ENCODE results near the gene CDK2. TPM values are rescaled to one million over a fixed set of nuclear protein-coding genes. Genes with fewer than 3 reads are reported as not detected.

The CDK2 gene
- total RNA-seq, 1 donor from 2014 or later, result 9.1 TPM

- no peak for DNase-seq (ENCODE audit: low spot score)
- intact Hi-C loops (cut with DNase I), result no loop called here
These were observed 31.9 kb upstream of the CDK2 start for GRCh38 chr12:55934773-55935172.

DNA sequence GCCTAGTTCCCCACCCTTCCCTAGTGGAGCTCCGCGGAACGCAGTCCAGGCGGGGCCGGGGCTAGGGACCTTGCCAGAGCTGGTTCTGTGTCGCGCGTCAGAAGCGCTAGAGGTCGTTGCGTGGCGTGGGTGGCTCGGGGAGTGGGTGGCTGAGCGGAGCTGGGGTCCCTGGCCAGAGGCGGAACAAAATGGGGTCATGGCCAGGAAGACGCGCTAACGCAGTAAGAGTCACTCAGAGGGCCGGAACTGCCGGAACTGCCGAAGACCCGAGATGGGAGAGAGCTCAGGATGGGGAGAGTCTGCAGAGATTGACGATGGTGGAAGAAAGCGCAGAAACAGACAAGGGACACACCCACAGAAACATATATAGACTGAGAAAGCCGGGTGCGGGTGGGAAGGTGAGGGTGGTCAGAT lies 30.9 kb upstream of the CDK2 start:
- intact Hi-C loops (cut with DNase I), result no loop called here
- DNase-seq (ENCODE audit: low spot score), result peak; percentile 78

- intact Hi-C loops (cut with DNase I), result no loop called here
- DNase-seq (ENCODE audit: low spot score), result no peak
These were observed 28.6 kb upstream of the CDK2 start for GRCh38 chr12:55937981-55938380.

DNA sequence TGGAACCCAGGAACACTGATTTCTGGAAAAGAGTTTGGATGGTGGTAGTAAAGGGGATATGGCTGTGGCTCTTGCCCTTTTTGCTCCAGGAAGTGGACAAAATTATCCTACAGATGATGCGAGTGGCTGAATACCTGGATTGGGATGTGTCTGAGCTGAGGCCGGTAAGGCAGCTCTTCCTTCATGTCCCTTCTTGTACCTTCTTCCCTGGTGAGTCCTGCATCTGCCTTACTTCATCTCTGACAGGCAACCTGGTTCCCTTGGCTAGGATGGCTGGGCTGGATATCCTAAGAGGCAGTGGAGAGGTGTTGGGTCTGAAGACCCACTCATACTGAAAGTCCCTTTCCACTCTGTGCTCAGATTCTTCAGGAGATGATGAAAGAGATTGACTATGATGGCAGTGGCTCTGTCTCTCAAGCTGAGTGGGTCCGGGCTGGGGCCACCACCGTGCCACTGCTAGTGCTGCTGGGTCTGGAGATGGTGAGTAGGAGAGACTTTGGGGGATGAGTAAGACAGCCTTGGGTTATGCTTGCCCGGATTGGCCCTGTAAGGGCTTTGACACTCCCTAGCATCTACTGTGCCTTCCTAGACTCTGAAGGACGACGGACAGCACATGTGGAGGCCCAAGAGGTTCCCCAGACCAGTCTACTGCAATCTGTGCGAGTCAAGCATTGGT lies 27.7 kb upstream of the CDK2 start:
- intact Hi-C loops (cut with DNase I), result no loop called here
- no peak for DNase-seq (ENCODE audit: low spot score)

DNA sequence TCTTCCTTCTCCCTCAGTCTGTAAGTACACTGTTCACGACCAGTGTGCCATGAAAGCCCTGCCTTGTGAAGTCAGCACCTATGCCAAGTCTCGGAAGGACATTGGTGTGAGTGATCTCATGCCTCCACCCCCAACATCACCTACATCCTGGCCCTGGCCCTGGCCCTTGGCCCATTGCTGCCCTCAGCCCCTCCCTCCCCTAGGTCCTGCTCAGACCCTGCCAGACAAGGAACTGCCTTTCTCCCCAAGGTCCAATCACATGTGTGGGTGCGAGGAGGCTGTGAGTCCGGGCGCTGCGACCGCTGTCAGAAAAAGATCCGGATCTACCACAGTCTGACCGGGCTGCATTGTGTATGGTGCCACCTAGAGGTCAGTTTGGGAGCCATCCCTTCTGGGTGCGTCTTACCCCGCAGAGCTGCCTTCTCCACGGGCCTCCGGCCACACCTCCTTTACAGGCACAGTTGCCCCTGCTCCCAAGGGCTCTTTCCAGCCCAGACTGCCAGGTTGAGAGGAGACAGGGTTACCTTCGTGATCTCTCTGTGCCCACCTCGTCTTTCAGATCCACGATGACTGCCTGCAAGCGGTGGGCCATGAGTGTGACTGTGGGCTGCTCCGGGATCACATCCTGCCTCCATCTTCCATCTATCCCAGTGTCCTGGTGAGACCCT lies 26.4 kb upstream of the CDK2 start:
- intact Hi-C loops (cut with DNase I), result loop anchor here (2.0 kb wide), 1 partner anchor 201 kb away; no protein-coding TSS in a partner anchor
- peak; percentile 91 for DNase-seq (ENCODE audit: low spot score)

DNA sequence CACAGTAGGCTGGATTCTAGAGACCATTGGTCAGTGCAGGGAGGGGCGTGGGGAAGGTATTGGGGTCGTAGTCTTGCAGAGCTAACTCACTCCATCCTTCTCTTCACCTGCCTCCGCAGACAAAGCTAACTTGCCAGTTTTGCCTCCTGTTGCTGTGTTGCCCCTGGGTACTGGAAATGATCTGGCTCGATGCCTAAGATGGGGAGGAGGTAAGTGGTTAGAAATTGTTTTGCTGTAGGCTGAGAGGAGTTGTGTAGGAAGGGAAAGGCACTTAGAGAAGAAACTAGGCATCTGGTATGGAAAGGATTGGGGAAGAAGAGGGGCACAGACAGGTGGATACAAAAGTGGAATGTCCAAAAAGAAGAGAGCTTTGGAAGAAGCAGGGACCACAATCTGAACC lies 24.6 kb upstream of the CDK2 start:
- intact Hi-C loops (cut with DNase I), result no loop called here
- DNase-seq (ENCODE audit: low spot score), result no peak

DNA sequence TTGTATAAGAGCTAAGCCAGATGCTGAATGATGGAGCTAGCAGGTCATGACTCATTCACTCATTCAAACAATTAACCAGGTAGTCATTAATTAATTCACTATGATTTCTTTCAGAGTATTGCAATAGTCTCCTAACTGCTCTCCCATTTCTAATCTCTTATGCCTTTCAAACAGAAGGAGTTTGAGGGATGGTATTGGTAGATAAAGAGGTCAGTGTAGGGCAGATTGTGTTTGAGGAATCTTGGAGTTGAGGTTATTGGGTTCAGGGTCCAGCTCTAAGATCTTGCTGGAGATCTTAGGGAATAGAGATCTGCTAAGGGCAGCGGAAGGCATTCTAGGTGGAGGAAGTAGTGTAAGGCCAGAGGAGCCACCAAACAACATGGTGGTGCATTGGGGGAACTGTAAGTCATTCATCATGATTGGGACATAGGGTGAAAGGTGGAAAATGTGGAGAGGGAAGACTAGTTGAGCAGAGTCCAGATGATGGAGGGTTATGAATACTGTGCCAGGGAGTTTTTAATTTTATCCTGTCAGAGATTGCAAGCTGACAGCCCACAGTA lies 24.0 kb upstream of the CDK2 start:
- no peak for DNase-seq (ENCODE audit: low spot score)
- intact Hi-C loops (cut with DNase I), result no loop called here

DNA sequence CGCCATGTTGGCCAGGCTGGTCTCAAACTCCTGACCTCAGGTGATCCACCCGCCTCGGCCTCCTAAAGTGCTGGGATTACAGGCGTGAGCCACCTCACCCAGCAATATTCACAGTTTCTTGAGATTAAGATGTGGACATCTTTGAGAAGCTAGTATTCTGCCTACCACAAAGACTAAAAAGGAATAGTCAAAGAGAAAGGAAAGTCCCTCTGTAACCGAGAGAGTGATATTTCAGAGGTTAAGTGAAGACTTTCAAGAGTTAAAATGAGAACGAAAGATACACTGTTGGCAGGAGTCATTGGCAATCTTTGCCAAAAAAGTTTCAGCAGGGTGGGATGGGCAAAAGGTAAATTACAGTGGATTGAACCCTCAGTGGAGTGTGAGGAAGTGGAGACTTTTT lies 20.1 kb upstream of the CDK2 start:
- no peak for DNase-seq (ENCODE audit: low spot score)
- intact Hi-C loops (cut with DNase I), result no loop called here

DNA sequence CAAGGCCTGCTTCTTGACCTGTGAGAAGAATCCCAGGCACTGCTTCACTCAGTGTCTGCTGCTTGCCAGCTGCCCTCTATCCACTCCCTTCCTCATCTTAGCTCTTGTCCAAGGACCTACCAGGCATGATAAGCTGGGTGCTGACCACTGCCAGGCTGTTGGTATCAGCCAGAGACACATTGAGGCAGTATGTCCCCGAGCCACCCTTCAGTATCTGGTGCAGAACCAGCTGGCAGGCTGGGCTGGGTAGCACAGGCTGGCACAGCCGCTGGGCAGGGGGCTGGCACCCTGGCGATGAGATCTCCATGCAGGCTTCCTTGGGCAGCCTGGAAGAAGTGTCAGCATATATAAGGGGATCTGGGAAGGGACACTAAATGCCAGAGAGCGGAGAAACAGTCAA lies 11.3 kb upstream of the CDK2 start:
- no peak for DNase-seq (ENCODE audit: low spot score)
- intact Hi-C loops (cut with DNase I), result no loop called here

DNA sequence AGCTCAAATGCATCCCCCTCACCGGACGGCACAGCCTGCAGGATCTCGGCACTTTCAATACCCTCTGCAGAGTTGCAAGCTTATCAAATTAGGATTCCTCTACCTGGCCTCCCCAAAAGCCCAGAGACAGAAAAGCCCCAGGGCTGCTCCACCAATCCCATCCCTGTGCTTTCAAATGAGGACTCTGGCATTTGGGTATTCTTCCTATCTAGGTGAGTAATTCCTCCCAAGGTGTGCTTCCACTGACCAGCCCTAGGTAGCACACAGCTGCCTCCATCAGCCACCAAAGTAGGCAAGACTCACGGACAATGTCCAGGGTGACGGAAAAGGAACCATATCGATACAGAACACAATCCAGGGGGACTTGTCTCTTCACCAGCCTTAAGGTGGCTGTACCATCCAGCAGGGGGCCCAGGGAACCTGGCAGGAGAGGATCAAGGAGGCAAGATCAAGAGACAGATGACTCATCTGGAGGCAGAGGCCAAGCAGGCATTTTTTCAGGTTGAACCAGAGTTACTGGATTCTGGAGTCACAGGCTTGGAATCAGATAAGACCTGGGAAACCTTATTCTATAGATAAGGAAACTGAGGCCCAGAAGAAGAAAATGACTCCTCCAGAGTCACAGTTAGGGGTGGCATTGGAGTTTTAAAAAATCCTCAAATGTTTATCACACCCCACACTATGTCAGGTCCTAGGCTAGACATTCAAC lies 10.7 kb upstream of the CDK2 start:
- no peak for DNase-seq (ENCODE audit: low spot score)
- intact Hi-C loops (cut with DNase I), result no loop called here

DNA sequence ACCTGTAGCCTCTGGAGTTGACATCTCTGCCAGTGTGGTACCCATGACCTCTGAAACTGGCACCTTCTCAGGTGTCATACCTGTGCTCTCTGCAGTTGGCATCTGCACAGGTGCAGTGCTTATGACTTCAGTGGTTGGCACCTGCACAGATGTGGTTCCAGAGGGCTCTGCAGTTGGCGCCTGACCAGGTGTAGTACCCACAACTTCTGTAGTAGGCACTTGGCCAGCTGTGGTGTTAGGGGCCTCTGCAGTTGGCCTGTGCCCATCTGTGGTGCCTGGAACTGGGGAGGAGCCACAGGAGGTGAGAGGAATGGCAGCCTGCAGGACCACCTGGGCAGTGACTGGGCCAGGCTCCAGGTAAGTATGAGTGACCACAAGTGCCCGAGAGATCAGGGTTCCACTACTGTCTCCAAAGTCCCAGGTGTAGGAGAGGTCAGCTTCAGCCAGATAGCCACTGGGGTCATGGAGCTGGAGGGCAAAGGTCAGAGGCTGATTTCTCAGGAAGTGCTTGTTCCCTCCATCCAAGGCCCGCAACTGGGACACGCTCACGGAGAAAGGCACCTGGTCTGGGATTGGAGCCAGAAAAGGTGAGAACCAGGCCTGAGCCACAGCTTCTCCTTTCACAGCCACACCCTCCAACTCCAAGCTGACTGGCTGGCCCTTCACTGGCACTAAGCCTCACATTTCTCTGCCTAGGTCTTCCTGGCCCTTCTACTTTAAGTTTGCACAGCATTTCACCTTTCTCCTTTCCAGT lies 9.3 kb upstream of the CDK2 start:
- intact Hi-C loops (cut with DNase I), result no loop called here

GRCh38 chr12:55963760-55964159 lies 2.9 kb upstream of the CDK2 start:
- intact Hi-C loops (cut with DNase I), result no loop called here
- no peak for DNase-seq (ENCODE audit: low spot score)

More for the DNA sequence above, 9.3 kb upstream of the CDK2 start:
- DNase-seq (ENCODE audit: low spot score), result no peak

DNA sequence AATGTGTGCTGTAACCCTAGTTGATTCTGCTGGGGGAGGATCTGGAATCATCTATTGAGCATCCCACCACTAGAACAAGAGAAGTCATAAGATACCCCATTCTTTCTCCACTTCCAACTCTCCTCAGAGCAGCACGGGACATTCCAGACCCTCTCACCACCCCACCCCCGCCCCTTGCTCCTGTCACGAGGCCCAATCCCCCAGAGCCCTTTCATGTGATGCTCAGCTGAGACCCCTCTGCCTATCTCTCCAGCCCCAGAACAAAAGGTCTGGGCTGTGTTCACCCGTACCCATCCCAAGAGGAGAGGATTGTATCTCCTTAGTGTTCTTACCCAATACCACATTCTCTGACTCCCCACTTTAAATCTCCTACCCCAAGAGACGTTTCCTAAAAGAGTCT lies 1.4 kb upstream of the CDK2 start:
- DNase-seq (ENCODE audit: low spot score), result no peak
- intact Hi-C loops (cut with DNase I), result no loop called here

GRCh38 chr12:55965941-55966407 lies 656 bp upstream of the CDK2 start, which contains the start of gene PMEL:
TSS of gene PMEL (minus strand) at chr12:55966042. CDS start at chr12:55966011, 31 bp downstream.
- no peak for DNase-seq (ENCODE audit: low spot score)
- intact Hi-C loops (cut with DNase I), result no loop called here

DNA sequence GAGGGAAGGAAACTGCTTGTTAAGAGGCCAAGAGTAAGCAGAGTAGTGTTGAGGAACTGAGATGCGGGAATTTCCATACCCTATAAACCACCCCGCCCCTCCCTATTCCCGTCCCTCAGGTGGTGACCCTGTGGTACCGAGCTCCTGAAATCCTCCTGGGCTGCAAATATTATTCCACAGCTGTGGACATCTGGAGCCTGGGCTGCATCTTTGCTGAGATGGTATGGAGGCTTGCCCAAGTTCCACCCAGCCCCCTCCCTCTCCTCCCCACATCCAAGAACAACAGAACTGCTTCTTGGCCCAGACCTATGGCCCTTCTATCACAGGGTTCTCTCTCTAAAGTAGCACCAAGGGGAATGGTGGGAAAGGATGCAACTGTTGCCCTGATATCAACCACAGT lies 2.7 kb downstream of the CDK2 start:
- DNase-seq (ENCODE audit: low spot score), result no peak
- intact Hi-C loops (cut with DNase I), result no loop called here

DNA sequence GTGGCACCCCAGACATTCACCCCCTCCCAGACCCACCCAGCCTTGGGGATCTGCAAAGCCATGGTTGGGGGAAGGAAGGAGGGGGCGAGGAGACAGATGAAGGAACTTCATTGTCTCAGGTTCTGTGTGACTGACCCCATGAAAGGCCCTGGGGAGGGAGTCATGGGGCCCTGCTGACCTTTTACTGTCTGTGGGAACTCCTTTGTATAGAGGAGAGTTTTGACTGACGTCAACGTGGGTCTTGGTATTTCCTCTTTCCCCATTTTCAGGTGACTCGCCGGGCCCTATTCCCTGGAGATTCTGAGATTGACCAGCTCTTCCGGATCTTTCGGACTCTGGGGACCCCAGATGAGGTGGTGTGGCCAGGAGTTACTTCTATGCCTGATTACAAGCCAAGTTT lies 4.1 kb downstream of the CDK2 start:
- intact Hi-C loops (cut with DNase I), result loop anchor here (5.0 kb wide), 1 partner anchor 43 kb away; the partner anchor contains the start of gene PYM1
- no peak for DNase-seq (ENCODE audit: low spot score)

- DNase-seq (ENCODE audit: low spot score), result no peak
- intact Hi-C loops (cut with DNase I), result loop anchor here (5.0 kb wide), 1 partner anchor 45 kb away; the partner anchor contains the start of gene PYM1
These were observed 5.4 kb downstream of the CDK2 start for GRCh38 chr12:55972042-55972441.

GRCh38 chr12:55972456-55972855 lies 5.8 kb downstream of the CDK2 start:
- DNase-seq (ENCODE audit: low spot score), result no peak
- intact Hi-C loops (cut with DNase I), result loop anchor here (5.0 kb wide), 1 partner anchor 45 kb away; the partner anchor contains the start of gene PYM1

- DNase-seq (ENCODE audit: low spot score), result no peak
- intact Hi-C loops (cut with DNase I), result loop anchor here (5.0 kb wide), 1 partner anchor 46 kb away; the partner anchor contains the start of gene PYM1
These were observed 6.4 kb downstream of the CDK2 start for GRCh38 chr12:55972911-55973598.

All from cardiac septum (tissue), 1 donor.